HG02938 (cell line): Measurements from ENCODE around the gene RNF213.

ENCODE experiments used
- ATAC-seq: cut with Tn5 transposase; IDR thresholded peaks from one replicate; pipeline ENCODE4 v1.9.1; 2021; ENCODE audit warnings: mild to moderate bottlenecking, moderate library complexity; ENCODE audit not compliant: unreplicated experiment

The RNF213 gene

GRCh38 chr17:80363518-80364090, 103.0 kb downstream of the RNF213 start:
- no peak for ATAC-seq

GRCh38 chr17:80364091-80364691, 103.5 kb downstream of the RNF213 start:
- no peak for ATAC-seq

GRCh38 chr17:80365001-80365965, 104.6 kb downstream of the RNF213 start:
- ATAC-seq = no peak

- ATAC-seq = no peak
Measured at GRCh38 chr17:80365983-80366382, 105.3 kb downstream of the RNF213 start.

GRCh38 chr17:80367503-80367902, 106.9 kb downstream of the RNF213 start:
- no peak for ATAC-seq

GRCh38 chr17:80371196-80371595, 110.5 kb downstream of the RNF213 start:
- ATAC-seq = no peak

- no peak for ATAC-seq
Measured at GRCh38 chr17:80372456-80372855, 111.8 kb downstream of the RNF213 start.

- no peak for ATAC-seq
Measured at GRCh38 chr17:80372922-80373570, 112.4 kb downstream of the RNF213 start.

- ATAC-seq = no peak
Measured at GRCh38 chr17:80374039-80374731, 113.5 kb downstream of the RNF213 start.

GRCh38 chr17:80374732-80375585, 114.3 kb downstream of the RNF213 start:
- no peak for ATAC-seq

- no peak for ATAC-seq
Measured at GRCh38 chr17:80376531-80376930, 115.9 kb downstream of the RNF213 start.

GRCh38 chr17:80377798-80378197, 117.1 kb downstream of the RNF213 start:
- no peak for ATAC-seq

GRCh38 chr17:80379348-80379747, 118.7 kb downstream of the RNF213 start:
- ATAC-seq = no peak

GRCh38 chr17:80380068-80380467, 119.4 kb downstream of the RNF213 start:
- ATAC-seq = no peak

GRCh38 chr17:80380555-80381002, 119.9 kb downstream of the RNF213 start:
- no peak for ATAC-seq

GRCh38 chr17:80381416-80381923, 120.8 kb downstream of the RNF213 start:
- ATAC-seq = no peak

GRCh38 chr17:80382446-80382845, 121.8 kb downstream of the RNF213 start:
- ATAC-seq = no peak

- no peak for ATAC-seq
Measured at GRCh38 chr17:80382956-80383355, 122.3 kb downstream of the RNF213 start.
